ENCODE measurements around the gene MFAP2.

DNA sequence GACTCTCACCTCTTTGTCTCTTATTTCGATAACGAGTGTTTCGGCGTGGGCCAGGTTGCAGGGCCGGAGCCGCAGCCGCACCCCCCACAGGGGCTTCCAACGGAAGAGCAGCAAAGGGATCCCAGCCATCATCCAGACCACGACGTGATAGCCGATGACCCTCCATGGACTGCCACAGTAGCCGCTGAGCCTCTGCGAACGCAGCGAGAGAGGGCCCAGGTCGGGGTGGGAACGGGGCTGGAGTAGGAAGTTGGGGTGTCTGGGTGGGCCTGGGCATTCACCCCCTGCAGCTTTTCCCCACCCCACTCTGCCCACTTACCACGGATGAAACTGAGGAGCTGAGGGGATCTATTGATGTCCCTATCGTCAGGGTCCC, 24.9 kb upstream of the MFAP2 start:
- TF ChIP-seq POLR2A (IDR thresholded peaks at IDR 0.05; ENCODE audit: control extremely low read depth in 1 of 2, low read depth in 2 of 2, low read length in 2 of 2): no peak
- no peak for TF ChIP-seq JUND (IDR thresholded peaks at IDR 0.05; ENCODE audit: low read length)
- TF ChIP-seq ZNF274 (IDR thresholded peaks at IDR 0.05; ENCODE audit: borderline replicate concordance, extremely low read depth, low read length): no peak
